NCI-H2227 treated with DMSO at 0.1 percent for 48 hours (cell line): ENCODE results near the gene CECR2.

ENCODE experiments used
- DNase-seq: peaks from one replicate; lab custom pipeline; 2025; lab: John Stamatoyannopoulos, UW

CECR2 gene

DNA sequence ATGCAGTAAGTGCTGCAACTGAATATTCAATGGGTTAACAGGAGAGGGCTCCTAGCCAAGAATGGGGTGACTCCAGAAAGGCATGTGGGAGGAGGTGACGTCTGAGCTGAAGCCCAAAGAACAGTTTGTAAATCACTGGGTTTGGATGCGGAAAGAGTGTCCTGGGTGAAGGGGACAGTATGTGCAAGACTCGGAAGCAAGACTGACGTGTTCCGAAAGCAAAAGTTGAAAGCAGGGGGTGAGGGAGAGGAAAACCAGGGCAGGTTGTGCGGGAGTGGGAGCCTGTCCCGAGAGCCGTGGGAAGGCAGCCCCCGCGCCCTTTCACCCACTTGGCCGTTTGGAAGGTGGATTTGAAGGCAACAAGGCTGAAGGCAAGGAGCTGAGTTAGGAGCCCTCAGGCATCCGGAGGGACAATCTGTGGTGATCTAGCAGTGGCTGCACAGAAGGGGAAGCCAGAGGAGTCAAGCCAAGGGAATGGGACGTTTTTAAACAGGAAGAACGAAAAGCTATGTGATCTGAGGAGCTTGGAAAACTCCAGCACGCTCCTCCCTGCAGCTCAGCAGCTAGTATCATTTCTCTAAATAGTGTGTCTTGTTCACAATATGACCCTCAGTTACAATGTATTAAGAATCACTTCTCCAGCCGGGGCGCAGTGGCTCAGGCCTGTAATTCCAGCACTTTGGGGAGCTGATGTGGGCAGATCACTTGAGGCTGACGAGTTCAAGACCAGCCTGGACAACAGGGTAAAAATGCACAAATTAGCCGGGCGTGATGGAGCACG lies 201.8 kb downstream of the CECR2 start:
- no peak for DNase-seq

GRCh38 chr22:17575151-17575550 lies 205.9 kb downstream of the CECR2 start:
- no peak for DNase-seq

GRCh38 chr22:17575681-17576080 lies 206.4 kb downstream of the CECR2 start:
- DNase-seq = no peak

DNA sequence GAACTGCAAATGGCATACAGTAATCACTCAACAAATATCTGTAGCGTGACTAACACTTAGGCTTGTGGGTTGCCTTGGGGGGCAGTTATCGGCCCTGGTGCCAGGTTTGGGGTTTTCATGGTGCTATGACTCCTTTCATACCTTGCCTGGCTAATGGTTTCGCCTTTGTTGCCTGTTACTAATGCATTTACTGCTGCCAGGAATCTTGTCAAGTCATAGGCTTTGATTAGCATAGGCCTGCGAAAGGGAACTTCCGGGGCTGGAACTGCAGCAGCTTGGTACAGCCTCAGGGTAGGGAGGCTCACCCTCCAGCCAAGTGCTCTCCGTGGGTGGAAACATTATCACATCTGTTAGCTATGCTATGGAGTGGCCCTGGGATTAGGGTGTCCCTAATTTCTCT lies 207.2 kb downstream of the CECR2 start:
- DNase-seq = no peak

GRCh38 chr22:17578136-17578754 lies 209.0 kb downstream of the CECR2 start:
- DNase-seq = no peak

DNA sequence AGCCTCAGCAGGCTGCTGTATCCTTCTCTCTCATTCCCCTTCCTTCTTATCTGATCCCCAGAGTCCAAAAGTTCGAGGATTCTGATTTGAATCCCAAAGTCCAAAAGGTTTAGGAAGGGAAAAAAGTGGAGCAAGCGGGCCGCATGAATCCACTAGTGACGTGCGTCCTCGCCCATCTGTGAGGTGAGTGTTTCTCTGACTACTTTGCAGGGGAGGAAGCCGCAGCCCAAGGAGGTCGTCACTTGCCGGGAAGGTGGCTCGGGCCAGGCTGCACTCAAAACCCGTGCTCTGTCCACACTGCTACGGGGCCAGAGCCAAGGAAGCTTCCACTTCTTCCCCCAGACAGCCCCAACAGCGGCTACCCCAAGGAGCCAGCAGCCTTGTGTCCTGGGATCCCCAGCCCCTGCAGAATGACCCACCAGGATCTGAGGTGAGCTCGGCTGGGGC lies 210.3 kb downstream of the CECR2 start:
- no peak for DNase-seq

GRCh38 chr22:17580441-17581031 lies 211.3 kb downstream of the CECR2 start:
- DNase-seq = no peak

DNA sequence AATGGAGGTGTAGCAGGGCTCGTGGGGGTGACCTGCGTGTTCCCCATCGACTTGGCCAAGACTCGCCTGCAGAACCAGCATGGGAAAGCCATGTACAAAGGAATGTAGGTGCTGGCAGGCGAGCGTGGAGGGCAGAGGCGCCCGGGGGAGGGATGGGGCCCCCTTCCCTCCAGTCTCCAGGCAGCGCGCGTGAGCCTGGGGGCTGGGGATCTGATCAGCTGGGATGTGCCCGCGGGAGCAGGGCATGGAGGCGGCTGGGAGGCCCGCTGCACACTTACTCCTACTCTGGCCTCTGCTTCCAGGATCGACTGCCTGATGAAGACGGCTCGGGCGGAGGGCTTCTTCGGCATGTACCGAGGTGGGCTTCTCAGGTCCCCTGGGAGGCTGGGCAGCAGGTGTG lies 211.8 kb downstream of the CECR2 start:
- no peak for DNase-seq

DNA sequence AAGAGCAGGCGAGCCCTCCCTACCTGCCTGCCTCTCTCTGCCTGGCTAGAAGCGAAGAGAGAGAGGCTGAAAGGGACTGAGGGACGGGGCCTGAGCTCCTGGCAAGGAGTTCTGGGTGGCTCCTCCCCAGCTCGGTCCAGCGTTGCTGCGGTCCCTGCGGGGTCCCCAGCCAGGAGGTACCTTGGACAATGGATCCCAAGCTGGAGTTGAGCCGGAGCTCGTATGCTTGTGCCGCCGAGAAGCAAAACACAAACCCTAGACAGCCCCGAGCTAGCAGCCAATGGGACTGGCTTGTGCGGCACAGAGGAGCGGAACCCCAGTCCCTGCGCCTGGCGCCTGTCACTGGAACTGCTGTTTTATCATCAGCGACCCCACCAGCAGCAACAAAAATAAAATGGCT lies 212.4 kb downstream of the CECR2 start:
- no peak for DNase-seq

GRCh38 chr22:17583151-17583550 lies 213.9 kb downstream of the CECR2 start:
- no peak for DNase-seq

GRCh38 chr22:17586831-17587440 lies 217.7 kb downstream of the CECR2 start:
- DNase-seq = no peak

GRCh38 chr22:17587629-17588028 lies 218.4 kb downstream of the CECR2 start:
- DNase-seq = no peak

DNA sequence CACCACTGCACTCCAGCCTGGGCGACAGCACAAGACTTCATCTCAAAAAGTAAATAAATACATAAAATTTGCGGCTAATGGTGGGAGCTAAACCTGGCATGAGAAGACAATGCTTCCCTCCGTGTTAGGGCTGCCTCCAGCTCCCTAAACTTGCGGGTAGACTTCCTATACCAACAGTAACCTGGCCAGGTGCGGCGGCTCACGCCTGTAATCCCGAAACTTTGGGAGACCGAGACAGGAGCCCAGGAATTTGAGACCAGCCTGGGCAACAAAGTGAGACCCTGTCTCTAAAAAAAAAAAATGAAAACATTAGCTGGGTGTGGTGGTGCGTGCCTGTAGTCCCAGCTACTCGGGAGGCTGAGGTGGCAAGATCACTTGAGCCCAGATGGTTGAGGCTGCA lies 219.3 kb downstream of the CECR2 start:
- DNase-seq = no peak

DNA sequence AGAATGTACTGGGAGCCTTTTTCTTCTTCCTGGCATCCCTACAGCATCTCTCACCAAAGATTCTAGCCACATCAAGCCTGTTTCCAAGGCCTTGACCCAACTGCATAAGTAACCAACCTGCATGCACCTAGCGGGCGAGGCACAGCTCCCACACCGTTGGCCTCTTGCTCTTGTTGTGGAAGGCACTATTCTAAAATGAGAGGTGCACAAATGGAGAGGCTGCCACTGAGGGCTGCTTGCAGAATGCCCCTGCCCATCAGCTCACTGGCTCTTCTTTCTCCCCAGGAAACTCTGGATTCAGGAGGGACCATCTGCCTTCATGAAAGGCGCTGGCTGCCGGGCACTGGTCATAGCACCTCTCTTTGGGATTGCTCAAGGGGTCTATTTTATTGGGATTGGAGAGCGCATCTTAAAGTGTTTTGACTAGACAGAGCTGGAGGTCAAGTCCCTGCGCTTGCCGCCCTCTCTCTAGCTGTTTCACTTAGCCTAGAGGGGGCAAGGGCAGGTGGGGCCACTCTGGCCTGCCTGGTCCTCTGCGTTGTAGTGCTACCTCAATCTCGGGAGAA lies 220.6 kb downstream of the CECR2 start:
- DNase-seq = no peak

GRCh38 chr22:17590586-17590985 lies 221.3 kb downstream of the CECR2 start:
- DNase-seq = no peak

DNA sequence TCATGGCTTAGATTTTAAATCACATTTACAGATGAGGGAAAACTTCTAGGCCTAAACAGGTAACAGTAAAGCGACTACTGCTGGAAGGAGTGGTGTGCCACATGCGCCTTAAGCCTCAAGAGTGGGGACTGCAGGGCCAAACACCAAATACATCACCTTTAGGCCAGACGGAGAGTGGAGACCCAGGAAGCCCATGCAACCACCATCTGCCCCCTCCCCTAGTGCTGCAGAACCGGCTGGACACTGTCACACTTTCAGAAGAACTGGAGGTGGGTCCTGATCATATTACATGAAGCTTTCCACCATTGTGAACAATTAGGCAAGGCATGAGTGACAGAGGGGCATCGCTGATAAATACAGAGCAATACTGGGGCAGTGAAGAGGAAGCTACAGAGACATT lies 222.9 kb downstream of the CECR2 start:
- no peak for DNase-seq

DNA sequence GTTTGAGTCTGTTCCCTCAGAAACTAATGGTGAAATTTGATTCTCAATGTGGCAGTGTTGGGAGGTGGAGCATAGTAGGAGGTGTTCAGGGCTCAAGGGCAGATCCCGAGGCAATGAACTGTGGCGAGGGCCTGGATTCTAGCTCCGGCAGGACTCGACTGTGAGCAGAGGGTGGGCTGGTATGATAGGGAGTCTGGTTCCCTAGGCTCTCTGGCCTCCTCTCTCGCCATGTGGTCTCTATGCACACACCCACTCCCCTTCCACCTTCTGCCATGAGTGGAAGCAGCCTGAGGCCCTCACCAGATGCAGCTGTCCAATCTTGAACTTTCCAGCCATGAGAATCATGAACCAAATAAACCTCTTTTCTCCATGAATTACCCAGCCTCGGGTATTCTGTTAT lies 227.0 kb downstream of the CECR2 start:
- DNase-seq = no peak

- no peak for DNase-seq
Measured at GRCh38 chr22:17597217-17597616, 228.0 kb downstream of the CECR2 start.

- DNase-seq = no peak
Measured at GRCh38 chr22:17598318-17598717, 229.1 kb downstream of the CECR2 start.

GRCh38 chr22:17601031-17601430 lies 231.8 kb downstream of the CECR2 start:
- DNase-seq = no peak

DNA sequence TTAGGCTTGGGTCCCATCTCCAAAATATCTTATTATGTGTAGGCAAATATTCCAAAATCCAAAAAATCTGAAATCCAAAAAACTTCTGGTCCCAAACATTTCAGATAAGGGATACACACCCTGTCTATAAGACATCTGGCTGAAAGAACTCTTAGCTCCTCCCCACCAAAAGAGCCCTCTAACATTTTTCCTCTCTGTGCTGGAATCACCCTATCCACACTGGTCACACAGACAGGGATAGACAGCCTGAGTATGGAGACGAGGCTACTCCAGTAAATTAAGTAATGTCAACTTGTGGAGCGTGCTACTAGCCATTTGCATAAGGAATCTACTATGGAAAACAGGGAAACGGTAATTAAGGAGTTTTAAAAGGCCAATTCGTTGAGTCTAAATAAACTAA lies 234.4 kb downstream of the CECR2 start:
- no peak for DNase-seq

- DNase-seq = no peak
Measured at GRCh38 chr22:17606496-17606895, 237.2 kb downstream of the CECR2 start.
